WI38 (cell line): Measurements from ENCODE around the gene ACTL6B.
A peak's percentile ranks its signal among the peaks of the same experiment; 100 is the strongest.

Experiments
- H3K4me3 ChIP-seq: 2 replicates; pipeline ENCODE4 v1.5.1; 2011; ENCODE audit warnings: low read depth, mild to moderate bottlenecking, control low read depth, low read length
- TF ChIP-seq, protein P1 (sequence below): IDR thresholded peaks from 2 replicates; pipeline ENCODE4 v1.5.1; 2012; ENCODE audit warnings: low read depth, mild to moderate bottlenecking, control low read depth, low read length

The ACTL6B gene

DNA sequence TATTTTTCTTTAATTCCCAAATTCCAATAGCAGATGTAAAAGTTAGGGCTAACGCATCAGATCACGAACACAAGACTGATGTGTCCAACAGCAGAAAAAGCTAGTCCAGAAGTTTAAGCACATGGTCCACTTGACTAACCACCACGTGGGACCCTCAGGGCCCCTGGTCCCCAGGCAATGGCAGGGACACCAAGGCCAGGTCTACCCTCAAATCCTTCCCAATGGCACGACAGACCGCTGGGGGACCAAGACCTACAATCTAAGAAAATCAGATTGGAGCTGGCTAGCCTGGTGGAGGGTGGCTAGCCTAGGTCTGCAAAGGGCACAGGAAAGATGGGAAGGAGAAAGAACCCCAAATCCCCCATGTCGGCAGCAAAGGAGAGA is 36.3 kb upstream of the ACTL6B start:
- peak overlapping the region; percentile 83 for H3K4me3 ChIP-seq
- TF ChIP-seq, protein P1, sequence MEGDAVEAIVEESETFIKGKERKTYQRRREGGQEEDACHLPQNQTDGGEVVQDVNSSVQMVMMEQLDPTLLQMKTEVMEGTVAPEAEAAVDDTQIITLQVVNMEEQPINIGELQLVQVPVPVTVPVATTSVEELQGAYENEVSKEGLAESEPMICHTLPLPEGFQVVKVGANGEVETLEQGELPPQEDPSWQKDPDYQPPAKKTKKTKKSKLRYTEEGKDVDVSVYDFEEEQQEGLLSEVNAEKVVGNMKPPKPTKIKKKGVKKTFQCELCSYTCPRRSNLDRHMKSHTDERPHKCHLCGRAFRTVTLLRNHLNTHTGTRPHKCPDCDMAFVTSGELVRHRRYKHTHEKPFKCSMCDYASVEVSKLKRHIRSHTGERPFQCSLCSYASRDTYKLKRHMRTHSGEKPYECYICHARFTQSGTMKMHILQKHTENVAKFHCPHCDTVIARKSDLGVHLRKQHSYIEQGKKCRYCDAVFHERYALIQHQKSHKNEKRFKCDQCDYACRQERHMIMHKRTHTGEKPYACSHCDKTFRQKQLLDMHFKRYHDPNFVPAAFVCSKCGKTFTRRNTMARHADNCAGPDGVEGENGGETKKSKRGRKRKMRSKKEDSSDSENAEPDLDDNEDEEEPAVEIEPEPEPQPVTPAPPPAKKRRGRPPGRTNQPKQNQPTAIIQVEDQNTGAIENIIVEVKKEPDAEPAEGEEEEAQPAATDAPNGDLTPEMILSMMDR: no peak

DNA sequence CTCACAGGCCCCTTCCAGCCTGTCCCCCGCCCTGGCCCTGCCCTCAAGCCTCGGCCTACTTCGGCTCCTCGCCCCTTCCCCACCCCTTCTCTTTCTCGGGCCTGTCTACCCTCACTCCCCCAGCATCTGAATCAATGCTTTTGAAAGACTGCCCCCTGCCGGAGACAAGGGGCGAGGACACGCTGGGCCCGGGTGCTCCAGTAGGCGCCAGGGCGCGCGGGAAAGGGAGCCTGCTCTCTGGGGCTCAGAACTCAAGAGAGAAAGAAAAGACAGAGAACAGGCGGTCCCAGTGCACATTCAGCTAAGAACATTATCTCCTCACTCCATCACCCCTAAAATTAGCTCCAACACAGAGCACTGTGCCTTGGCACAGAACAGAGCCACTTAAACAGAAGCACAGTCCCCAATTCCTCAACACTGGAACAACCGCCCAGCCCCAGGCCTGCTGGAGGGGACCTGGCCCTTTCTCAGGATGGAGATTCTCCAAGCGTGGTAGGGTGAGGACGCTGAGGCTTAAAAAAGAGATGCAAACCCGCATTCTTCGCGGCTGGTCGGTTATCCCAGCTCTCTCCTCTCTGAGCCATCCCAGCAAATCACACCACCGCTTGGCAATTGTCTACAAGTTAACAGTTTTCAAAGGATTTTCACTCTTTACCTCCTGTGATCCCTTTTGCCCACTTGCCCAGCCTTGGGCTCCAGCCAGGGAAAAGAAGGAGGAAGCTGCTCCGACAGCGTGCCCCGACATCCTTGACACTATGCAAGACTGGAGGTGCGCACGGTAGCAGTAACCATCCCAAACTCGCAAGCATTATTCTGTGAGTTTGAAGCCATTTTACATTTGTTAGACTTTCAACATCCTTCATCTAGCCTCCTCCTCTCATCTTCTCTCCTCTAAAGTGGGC is 35.7 kb upstream of the ACTL6B start:
- H3K4me3 ChIP-seq: peak overlapping the region; percentile 83
- TF ChIP-seq, protein P1: peak; percentile 93

DNA sequence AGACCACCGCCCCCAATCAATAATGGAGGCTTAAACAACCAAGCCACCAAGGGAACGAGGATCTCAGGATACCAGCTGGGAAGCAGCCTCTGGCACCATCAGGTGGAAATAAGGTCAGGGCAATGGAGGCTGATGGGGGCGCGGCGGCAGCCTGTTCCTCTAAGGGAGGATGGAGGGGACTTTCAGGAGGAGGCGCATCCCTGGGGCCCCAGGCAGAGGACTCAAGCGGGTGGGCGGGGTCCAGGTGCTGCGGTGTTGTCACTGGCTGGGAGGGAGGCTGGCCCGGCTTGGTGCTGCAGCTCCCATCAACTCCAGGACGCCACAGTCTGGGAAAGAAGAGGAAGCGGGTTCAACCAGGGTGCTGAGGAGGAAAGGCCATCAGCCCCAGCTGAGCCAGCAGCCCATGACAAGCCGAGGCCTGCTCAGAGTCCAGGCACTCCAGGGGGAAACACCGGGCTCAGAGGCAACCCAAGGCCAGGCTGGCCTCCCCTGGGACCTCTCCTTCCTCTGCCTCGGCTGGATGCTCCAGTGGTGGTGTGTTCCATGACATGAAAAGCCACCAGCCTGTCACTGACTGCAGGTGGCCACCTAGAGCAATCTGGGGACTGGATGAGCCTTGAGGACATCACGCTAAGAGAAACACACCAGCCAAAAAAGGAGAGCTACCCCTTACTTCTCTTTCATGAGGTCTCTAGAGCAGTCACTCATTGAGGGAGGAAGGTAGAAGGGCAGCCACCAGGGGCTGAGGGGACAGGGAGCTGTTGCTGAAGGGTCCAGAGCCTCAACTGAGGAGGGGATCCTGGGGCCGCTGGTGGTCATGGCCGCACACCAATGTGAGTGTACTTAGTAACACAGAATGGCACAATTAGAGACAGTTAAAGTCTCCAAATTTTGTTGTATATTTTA is 33.2 kb upstream of the ACTL6B start:
- TF ChIP-seq, protein P1: no peak
- no peak overlapping the region for H3K4me3 ChIP-seq

DNA sequence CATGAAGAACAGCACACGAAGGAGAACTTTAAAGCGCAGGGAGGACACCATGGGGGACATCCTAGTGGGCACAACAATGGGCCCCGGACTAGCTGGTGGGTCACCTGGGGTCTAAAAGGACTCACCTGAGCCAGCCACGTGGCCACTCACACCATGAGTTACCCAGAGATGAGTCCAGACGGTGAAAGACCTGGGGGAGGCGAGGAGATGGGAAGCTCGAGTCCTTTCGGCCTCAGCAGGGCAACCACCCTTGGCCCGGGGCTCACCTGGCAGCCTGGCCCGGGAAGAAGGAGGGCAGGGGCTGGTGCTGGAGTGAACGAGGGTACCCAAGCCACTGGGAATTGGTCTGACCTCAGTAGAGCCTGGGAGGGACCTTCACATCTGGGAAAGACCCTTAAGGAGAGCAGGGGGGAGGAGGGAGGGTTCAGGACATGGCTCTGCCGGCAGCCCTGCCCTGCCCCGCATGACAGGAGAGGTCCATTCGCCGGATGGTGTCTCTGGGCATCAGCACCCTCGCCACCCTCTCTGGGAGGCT is 32.1 kb upstream of the ACTL6B start:
- TF ChIP-seq, protein P1: no peak
- H3K4me3 ChIP-seq: no peak overlapping the region

DNA sequence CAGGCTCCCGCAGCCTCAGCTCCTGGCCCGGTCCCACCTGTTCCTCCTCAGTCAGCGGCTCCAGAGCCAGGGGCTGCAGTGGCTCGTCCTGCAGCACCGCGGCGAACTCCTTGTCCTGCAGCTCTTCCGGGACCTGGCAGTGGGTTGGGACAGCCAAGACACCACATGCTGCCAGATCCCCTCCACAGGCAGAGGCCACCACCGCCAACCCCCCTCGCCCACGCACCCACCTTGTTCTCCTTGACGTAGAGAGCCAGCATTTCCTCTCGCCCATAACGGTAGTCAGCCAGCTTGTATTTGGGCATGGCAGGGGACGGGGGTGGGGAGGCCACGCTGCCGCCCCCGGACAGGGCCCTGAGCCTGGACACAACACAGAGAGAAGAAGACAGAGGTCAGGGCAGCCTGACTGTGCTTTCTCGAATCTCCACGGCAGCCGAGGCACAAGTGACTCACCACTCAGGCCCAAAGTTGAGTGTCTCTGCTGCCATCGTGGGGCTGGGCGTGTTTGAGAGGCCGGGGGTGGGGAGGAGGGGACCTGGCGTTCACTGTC is 31.6 kb upstream of the ACTL6B start:
- no peak overlapping the region for H3K4me3 ChIP-seq
- TF ChIP-seq, protein P1: no peak

DNA sequence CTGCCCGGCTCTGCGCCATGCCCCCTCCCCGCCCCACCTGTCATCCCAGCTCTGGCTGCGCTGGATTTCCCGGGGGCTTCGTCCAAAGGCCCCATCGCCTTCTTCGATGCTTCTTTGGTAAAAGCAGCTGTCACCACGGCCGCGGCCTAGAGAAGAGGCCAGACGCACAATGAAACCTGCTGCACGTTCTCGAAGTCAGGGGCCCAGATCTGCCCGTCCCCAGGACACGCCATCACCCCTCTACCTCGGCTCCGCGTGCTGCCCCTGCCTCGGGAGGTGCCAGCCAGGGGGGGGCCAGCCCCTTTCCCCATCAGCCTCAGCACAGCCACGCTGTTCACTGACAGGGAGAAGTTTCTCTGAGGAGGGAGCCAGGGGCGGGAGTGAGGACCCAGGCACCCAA is 31.0 kb upstream of the ACTL6B start:
- no peak overlapping the region for H3K4me3 ChIP-seq
- TF ChIP-seq, protein P1: no peak
